K562 (cell line): ENCODE measurements around the gene TREH. TPM values are rescaled to one million over a fixed set of nuclear protein-coding genes. Genes with fewer than 3 reads are reported as not detected.

ENCODE experiments used
- ATF1 ChIP-seq, 2 experiments: fragments of 450-650 bp in 1 of 2; IDR thresholded peaks; 2 replicates each; pipeline ENCODE4 v1.6.1; 2016; ENCODE audit warnings: missing compliant biosample characterization in 1 of 2, missing genetic modification characterization in 1 of 2
- CAMTA2 ChIP-seq: fragments of 250-450 bp; sonication (Bioruptor Pico); conservative IDR thresholded peaks from 2 replicates; pipeline ENCODE4 v1.5.1; 2022
- CBFB ChIP-seq: sonication (generic); formaldehyde crosslinking; IDR thresholded peaks from 2 replicates; pipeline ENCODE4 v1.4.0; 2020; ENCODE audit warnings: mild to moderate bottlenecking, missing genetic modification reagents
- CBX8 ChIP-seq: fragments of 200-600 bp; sonication (generic); IDR thresholded peaks from 2 replicates; pipeline ENCODE4 v1.6.1; 2012; ENCODE audit warnings: borderline replicate concordance, mixed run types, low read depth, mild to moderate bottlenecking, moderate library complexity, mixed read lengths, low read length, control low read depth, inconsistent platforms; ENCODE audit not compliant: poor library complexity, severe bottlenecking; ENCODE audit errors: extremely low read depth
- E2F3 ChIP-seq: fragments of 250-450 bp; sonication (Bioruptor Pico); IDR thresholded peaks from 2 replicates; pipeline ENCODE4 v1.4.0; 2020; ENCODE audit warnings: mild to moderate bottlenecking
- FOXK2 ChIP-seq, 2 experiments: fragments of 450-650 bp; IDR thresholded peaks in 1 of 2; conservative IDR thresholded peaks in 1 of 2; 2 replicates each; pipeline ENCODE4 v1.6.1; 2016; ENCODE audit warnings: low read depth in 2 of 2, mild to moderate bottlenecking in 1 of 2
- IRF2 ChIP-seq: sonication (generic); formaldehyde crosslinking; IDR thresholded peaks from 2 replicates; pipeline ENCODE4 v1.8.1; 2022; ENCODE audit warnings: mild to moderate bottlenecking, missing genetic modification reagents
- JUND ChIP-seq, 2 experiments: IDR thresholded peaks; 2 replicates in 1 of 2; 3 replicates in 1 of 2; pipeline ENCODE4 v1.6.1; 2011; ENCODE audit warnings: borderline replicate concordance in 2 of 2, low read depth in 2 of 2, low read length in 2 of 2, improper control_type of control experiment in 1 of 2, missing biosample characterization in 1 of 2, missing genetic modification characterization in 1 of 2, missing genetic modification reagents in 1 of 2
- RBM14 ChIP-seq: fragments of 200-400 bp; formaldehyde crosslinking; IDR thresholded peaks from 2 replicates; pipeline ENCODE4 v1.6.1; 2018; ENCODE audit warnings: low read depth, mild to moderate bottlenecking, low read length, moderate library complexity, borderline replicate concordance; ENCODE audit not compliant: insufficient read depth
- RUNX1 ChIP-seq: sonication (generic); IDR thresholded peaks from 2 replicates; pipeline ENCODE4 v1.6.1; 2016; ENCODE audit warnings: antibody characterized with exemption, low read depth
- SMAD1 ChIP-seq: fragments of 150-350 bp; IDR thresholded peaks from 2 replicates; pipeline ENCODE4 v1.6.1; 2014; ENCODE audit warnings: low read length, low read depth; ENCODE audit not compliant: partially characterized antibody
- SMARCE1 ChIP-seq: fragments of 450-650 bp; IDR thresholded peaks from 2 replicates; pipeline ENCODE4 v1.7.1; 2016; ENCODE audit warnings: mild to moderate bottlenecking
- SMC3 ChIP-seq: conservative IDR thresholded peaks from 2 replicates; pipeline ENCODE4 v1.6.1; 2011; ENCODE audit warnings: low read depth, low read length, improper control_type of control experiment; ENCODE audit not compliant: insufficient read depth
- TRIM24 ChIP-seq, 2 experiments: fragments of 450-650 bp; IDR thresholded peaks; 2 replicates each; pipeline ENCODE4 v1.6.1; 2016
- ZFX ChIP-seq: sonication (generic); formaldehyde crosslinking; IDR thresholded peaks from 2 replicates; pipeline ENCODE4 v1.8.0; 2022; ENCODE audit warnings: mild to moderate bottlenecking, missing genetic modification reagents, moderate library complexity
- ZNF133 ChIP-seq: fragments of 250-450 bp; sonication (Bioruptor Pico); IDR thresholded peaks from 2 replicates; pipeline ENCODE4 v1.4.0; 2020; ENCODE audit warnings: mild to moderate bottlenecking
- ZNF354B ChIP-seq: fragments of 250-450 bp; sonication (Bioruptor Pico); IDR thresholded peaks from 2 replicates; pipeline ENCODE4 v1.4.0; 2020
- ZNF830 ChIP-seq: fragments of 250-450 bp; sonication (Bioruptor Pico); IDR thresholded peaks from 2 replicates; pipeline ENCODE4 v1.5.0; 2021; ENCODE audit warnings: mild to moderate bottlenecking
- polyA plus RNA-seq, 8 experiments: library from polyadenylated mRNA; depleted of rRNA in 4 of 8; stranded (reverse) in 5 of 8; unstranded in 3 of 8; fragments of >200 nt; fragmentation: Nextera tagmentation in 2 of 8; fragmentation: Illumina TruSeq in 1 of 8; extraction: Ambion mirVana in 2 of 8; extraction: Trizol in 1 of 8; gene quantifications; 2 replicates each; pipeline versions ENCODE4 v1.2.1 to v1.2.3, GENCODE V29; 2011 to 2014; ENCODE audit warnings: inconsistent platforms in 1 of 8, missing spikeins in 1 of 8
- total RNA-seq, 7 experiments: library from RNA; depleted of rRNA in 6 of 7; stranded (reverse); fragments of >200 nt in 6 of 7; fragmentation: Illumina TruSeq in 2 of 7; extraction: Trizol in 2 of 7; gene quantifications; 2 replicates each; pipeline versions ENCODE4 v1.2.1 to v1.2.3, GENCODE V29; 2011 to 2021; ENCODE audit warnings: low replicate concordance in 1 of 7
- TF ChIP-seq, protein P1 (sequence below): sonication (generic); formaldehyde crosslinking; IDR thresholded peaks from 2 replicates; pipeline ENCODE4 v1.8.1; 2022; ENCODE audit warnings: missing genetic modification reagents
- TF ChIP-seq, protein P2 (sequence below): fragments of 250-450 bp; sonication (Bioruptor Pico); IDR thresholded peaks from 2 replicates; pipeline ENCODE4 v1.4.0; 2020
- TF ChIP-seq, protein P3 (sequence below): sonication (generic); formaldehyde crosslinking; IDR thresholded peaks from 2 replicates; pipeline ENCODE4 v1.8.0; 2022; ENCODE audit warnings: mild to moderate bottlenecking, missing genetic modification reagents
- TF ChIP-seq, protein P4 (sequence below): fragments of 450-650 bp; IDR thresholded peaks from 2 replicates; pipeline ENCODE4 v1.6.1; 2017; ENCODE audit warnings: antibody characterized with exemption

TREH gene
- total and polyA plus RNA-seq, 9 of the 15 experiments (the other 6 are each of a cell fraction or from before 2014, with no cell fraction given), result 0.09 to 0.20 (median 0.11) TPM; not detected in 6

DNA sequence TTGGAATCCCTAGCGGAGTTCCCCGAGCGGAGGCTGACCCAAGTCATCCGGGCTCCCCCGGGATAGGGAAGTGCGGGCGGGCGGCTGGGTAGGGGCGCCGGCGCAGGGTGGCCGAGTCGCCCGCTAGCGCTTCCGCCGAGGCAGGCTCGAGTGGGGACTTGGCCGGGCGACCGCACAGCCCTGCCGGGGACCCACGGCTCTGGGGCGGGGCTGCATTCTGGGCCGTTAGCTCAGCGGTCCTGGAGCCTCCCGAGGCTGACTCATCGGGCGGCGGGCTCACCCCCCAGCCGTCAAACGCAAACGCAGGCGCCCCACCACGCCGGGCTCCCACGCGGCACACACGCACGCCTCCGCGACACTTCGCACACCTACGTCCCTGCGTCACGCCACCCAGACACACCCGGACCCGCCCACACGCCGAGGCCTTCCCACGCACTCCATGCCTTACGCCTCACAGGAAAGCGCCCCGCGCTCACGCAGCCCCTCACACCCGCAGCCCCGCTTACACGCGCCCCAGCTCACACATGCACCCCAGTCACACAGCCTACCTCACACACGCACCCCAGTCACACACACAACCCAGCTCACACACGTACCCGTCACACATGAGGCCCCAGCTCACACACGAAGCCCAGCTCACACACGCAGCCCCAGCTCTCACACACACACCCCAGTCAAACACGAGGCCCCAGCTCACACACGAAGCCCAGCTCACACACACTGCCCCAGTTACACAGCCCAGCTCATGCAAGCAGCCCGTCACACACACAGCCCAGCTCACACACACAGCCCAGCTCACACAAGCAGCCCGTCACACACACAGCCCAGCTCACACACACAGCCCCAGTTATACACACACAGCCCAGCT lies 70.9 kb downstream of the TREH start (continued):
- TF ChIP-seq FOXK2 (conservative IDR thresholded peaks at IDR 0.05 in 1 of 2, IDR thresholded peaks at IDR 0.05 in 1 of 2; ENCODE audit: low read depth in 2 of 2), result peak in 1 of 2 experiments; percentile 58; a peak in 2 of 4 replicates
- TF ChIP-seq ZNF133 (CRISPR knock-in tag), result no peak
- TF ChIP-seq, protein P1, sequence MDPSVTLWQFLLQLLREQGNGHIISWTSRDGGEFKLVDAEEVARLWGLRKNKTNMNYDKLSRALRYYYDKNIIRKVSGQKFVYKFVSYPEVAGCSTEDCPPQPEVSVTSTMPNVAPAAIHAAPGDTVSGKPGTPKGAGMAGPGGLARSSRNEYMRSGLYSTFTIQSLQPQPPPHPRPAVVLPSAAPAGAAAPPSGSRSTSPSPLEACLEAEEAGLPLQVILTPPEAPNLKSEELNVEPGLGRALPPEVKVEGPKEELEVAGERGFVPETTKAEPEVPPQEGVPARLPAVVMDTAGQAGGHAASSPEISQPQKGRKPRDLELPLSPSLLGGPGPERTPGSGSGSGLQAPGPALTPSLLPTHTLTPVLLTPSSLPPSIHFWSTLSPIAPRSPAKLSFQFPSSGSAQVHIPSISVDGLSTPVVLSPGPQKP (CRISPR knock-in tag), result no peak
- no peak for TF ChIP-seq RUNX1
- TF ChIP-seq E2F3 (CRISPR knock-in tag), result peak; percentile 61; the same call in 1 of the 2 replicates
- peak; percentile 65; the same call in 1 of the 2 replicates for TF ChIP-seq SMARCE1
- TF ChIP-seq ZNF830 (CRISPR knock-in tag), result no peak
- TF ChIP-seq TRIM24 (IDR thresholded peaks at IDR 0.05), result peak; percentile 13 to 33; a peak in 1 of 4 replicates
- no peak for TF ChIP-seq SMAD1
- peak; percentile 87 for TF ChIP-seq ZFX (CRISPR knock-in tag)
- no peak for TF ChIP-seq CAMTA2 (CRISPR knock-in tag)
- no peak for TF ChIP-seq ZNF354B (CRISPR knock-in tag)
- no peak for TF ChIP-seq CBX8
- TF ChIP-seq RBM14, result 0 out of 2 replicates have a peak, but pooled peaks have one; percentile 5
- TF ChIP-seq CBFB (CRISPR knock-in tag), result no peak
- peak; percentile 94 for TF ChIP-seq JUND (IDR thresholded peaks at IDR 0.05; ENCODE audit: borderline replicate concordance, low read depth, low read length)
- peak; percentile 86; the same call in 2 of the 3 replicates for TF ChIP-seq JUND (tag; IDR thresholded peaks at IDR 0.05; ENCODE audit: borderline replicate concordance, low read depth, low read length)
- TF ChIP-seq SMC3, result no peak
- peak; percentile 41; the same call in 1 of the 2 replicates for TF ChIP-seq IRF2 (CRISPR knock-in tag)
- TF ChIP-seq, protein P2, sequence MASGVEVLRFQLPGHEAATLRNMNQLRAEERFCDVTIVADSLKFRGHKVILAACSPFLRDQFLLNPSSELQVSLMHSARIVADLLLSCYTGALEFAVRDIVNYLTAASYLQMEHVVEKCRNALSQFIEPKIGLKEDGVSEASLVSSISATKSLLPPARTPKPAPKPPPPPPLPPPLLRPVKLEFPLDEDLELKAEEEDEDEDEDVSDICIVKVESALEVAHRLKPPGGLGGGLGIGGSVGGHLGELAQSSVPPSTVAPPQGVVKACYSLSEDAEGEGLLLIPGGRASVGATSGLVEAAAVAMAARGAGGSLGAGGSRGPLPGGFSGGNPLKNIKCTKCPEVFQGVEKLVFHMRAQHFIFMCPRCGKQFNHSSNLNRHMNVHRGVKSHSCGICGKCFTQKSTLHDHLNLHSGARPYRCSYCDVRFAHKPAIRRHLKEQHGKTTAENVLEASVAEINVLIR, result peak; percentile 63; the same call in 1 of the 2 replicates
- TF ChIP-seq ATF1 (CRISPR knock-in tag; IDR thresholded peaks at IDR 0.05), result no peak
- peak; percentile 87 for TF ChIP-seq ATF1 (tag; IDR thresholded peaks at IDR 0.05)
- TF ChIP-seq, protein P3, sequence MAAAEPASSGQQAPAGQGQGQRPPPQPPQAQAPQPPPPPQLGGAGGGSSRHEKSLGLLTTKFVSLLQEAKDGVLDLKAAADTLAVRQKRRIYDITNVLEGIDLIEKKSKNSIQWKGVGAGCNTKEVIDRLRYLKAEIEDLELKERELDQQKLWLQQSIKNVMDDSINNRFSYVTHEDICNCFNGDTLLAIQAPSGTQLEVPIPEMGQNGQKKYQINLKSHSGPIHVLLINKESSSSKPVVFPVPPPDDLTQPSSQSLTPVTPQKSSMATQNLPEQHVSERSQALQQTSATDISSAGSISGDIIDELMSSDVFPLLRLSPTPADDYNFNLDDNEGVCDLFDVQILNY (CRISPR knock-in tag), result peak; percentile 51; the same call in 1 of the 2 replicates
- TF ChIP-seq, protein P4, sequence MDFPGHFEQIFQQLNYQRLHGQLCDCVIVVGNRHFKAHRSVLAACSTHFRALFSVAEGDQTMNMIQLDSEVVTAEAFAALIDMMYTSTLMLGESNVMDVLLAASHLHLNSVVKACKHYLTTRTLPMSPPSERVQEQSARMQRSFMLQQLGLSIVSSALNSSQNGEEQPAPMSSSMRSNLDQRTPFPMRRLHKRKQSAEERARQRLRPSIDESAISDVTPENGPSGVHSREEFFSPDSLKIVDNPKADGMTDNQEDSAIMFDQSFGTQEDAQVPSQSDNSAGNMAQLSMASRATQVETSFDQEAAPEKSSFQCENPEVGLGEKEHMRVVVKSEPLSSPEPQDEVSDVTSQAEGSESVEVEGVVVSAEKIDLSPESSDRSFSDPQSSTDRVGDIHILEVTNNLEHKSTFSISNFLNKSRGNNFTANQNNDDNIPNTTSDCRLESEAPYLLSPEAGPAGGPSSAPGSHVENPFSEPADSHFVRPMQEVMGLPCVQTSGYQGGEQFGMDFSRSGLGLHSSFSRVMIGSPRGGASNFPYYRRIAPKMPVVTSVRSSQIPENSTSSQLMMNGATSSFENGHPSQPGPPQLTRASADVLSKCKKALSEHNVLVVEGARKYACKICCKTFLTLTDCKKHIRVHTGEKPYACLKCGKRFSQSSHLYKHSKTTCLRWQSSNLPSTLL, result peak; percentile 72
